GM12864 (cell line): ENCODE data around the gene GGT7.
"Not testable (repeated sequence)": the region's sequence is repeated elsewhere in the genome, so short reads cannot be mapped to it uniquely, and the experiment has no call there.

Experiments used
- DNase-seq: peaks from one replicate; pipeline ENCODE4 v3.0.0-alpha.2; 2011; ENCODE audit warnings: low read depth
- H3K4me3 ChIP-seq: 2 replicates; pipeline ENCODE4 v1.5.1; 2011; ENCODE audit warnings: mild to moderate bottlenecking, low read depth, low read length, control low read depth
- CTCF ChIP-seq: IDR thresholded peaks from 2 replicates; pipeline ENCODE4 v1.5.1; 2011; ENCODE audit warnings: low read depth, mild to moderate bottlenecking, moderate library complexity, low read length, control low read depth, inconsistent platforms; ENCODE audit errors: missing control alignments

The GGT7 gene

GRCh38 chr20:34907616-34908469, 35.2 kb upstream of the GGT7 start:
- TF ChIP-seq CTCF = no peak
- no peak overlapping the region for H3K4me3 ChIP-seq
- DNase-seq = no peak

GRCh38 chr20:34904202-34904621, 31.6 kb upstream of the GGT7 start:
- TF ChIP-seq CTCF = no peak
- no peak for DNase-seq
- H3K4me3 ChIP-seq = no peak overlapping the region

GRCh38 chr20:34898731-34899130, 26.1 kb upstream of the GGT7 start:
- H3K4me3 ChIP-seq, DNase-seq: not testable (repeated sequence)

- DNase-seq = not testable (repeated sequence)
Measured at GRCh38 chr20:34898129-34898528, 25.5 kb upstream of the GGT7 start.

GRCh38 chr20:34896086-34896621, 23.5 kb upstream of the GGT7 start:
- H3K4me3 ChIP-seq = no peak overlapping the region
- TF ChIP-seq CTCF = no peak
- no peak for DNase-seq

More at GRCh38 chr20:34898129-34898528, 25.5 kb upstream of the GGT7 start:
- not testable (repeated sequence) for H3K4me3 ChIP-seq

- DNase-seq = no peak
- H3K4me3 ChIP-seq = no peak overlapping the region
- no peak for TF ChIP-seq CTCF
Measured at GRCh38 chr20:34895465-34895864, 22.8 kb upstream of the GGT7 start.

GRCh38 chr20:34894723-34895122, 22.1 kb upstream of the GGT7 start:
- DNase-seq = no peak
- H3K4me3 ChIP-seq = no peak overlapping the region
- TF ChIP-seq CTCF = no peak

GRCh38 chr20:34892671-34893070, 20.0 kb upstream of the GGT7 start:
- H3K4me3 ChIP-seq = no peak overlapping the region
- DNase-seq = no peak
- TF ChIP-seq CTCF = no peak
